Measurements from ENCODE around the gene CCL19. TPM values are rescaled to one million over a fixed set of nuclear protein-coding genes. Genes with fewer than 3 reads are reported as not detected.
A peak's percentile ranks its signal among the peaks of the same experiment; 100 is the strongest.

The CCL19 gene
- total and polyA plus RNA-seq, 2 experiments from 2014 or later, result not detected

- no peak overlapping the region for H3K4me3 ChIP-seq
- H4K20me1 ChIP-seq (replicated peaks; ENCODE audit: insufficient read depth), result no peaks in the 10 kb centered on the region
- H3K27me3 ChIP-seq (ENCODE audit: insufficient read depth), result no peaks in the 10 kb centered on the region
- Mint-ChIP-seq H3K27me3 (ENCODE audit: insufficient read depth, low read depth, poor library complexity) (peaks cover 5% of the 10 kb centered on the region), H3K4me3 (no peak overlapping the region), H3K9me3 (no peaks in the 10 kb centered on the region), H3K27ac (0 out of 2 replicates have a peak overlapping the region, but pooled peaks have one; percentile 10), H3K4me1 (peaks cover 14% of the 10 kb centered on the region), H3K36me3 (ENCODE audit: low read depth) (no peaks in the 10 kb centered on the region)
- H3K36me3 ChIP-seq (ENCODE audit: insufficient read depth), result no peaks in the 10 kb centered on the region
- H3K27ac ChIP-seq (ENCODE audit: low read depth), result no peak overlapping the region
- no peaks in the 10 kb centered on the region for H3F3A ChIP-seq (replicated peaks; ENCODE audit: low read depth)
- no peak for TF ChIP-seq ETS1 (IDR thresholded peaks at IDR 0.05)
- no peak for TF ChIP-seq ZNF114 (CRISPR knock-in tag; IDR thresholded peaks at IDR 0.05)
- TF ChIP-seq STAT1 (IDR thresholded peaks at IDR 0.05; ENCODE audit: unreplicated experiment), result no peak
- no peak for TF ChIP-seq ZNF331 (CRISPR knock-in tag; IDR thresholded peaks at IDR 0.05; ENCODE audit: low read depth)
- TF ChIP-seq EZH2phosphoT487 (IDR thresholded peaks at IDR 0.05; ENCODE audit: unreplicated experiment), result no peak
- no peak for TF ChIP-seq EZH2 (IDR thresholded peaks at IDR 0.05; ENCODE audit: low read depth, unreplicated experiment)
- no peak for TF ChIP-seq JUNB (IDR thresholded peaks at IDR 0.05; ENCODE audit: unreplicated experiment)
- TF ChIP-seq POLR2AphosphoS5 (IDR thresholded peaks at IDR 0.05; ENCODE audit: low read depth), result no peak
- TF ChIP-seq CTCF (conservative IDR thresholded peaks at IDR 0.05; ENCODE audit: low read depth in 2 of 2), result no peak
- TF ChIP-seq CREB1 (CRISPR knock-in tag; IDR thresholded peaks at IDR 0.05; ENCODE audit: low read depth), result no peak
- no peak for TF ChIP-seq NANOG (IDR thresholded peaks at IDR 0.05; ENCODE audit: borderline replicate concordance)
- no peak for TF ChIP-seq REST (IDR thresholded peaks at IDR 0.05; ENCODE audit: unreplicated experiment)
- TF ChIP-seq ZNF462 (CRISPR knock-in tag; IDR thresholded peaks at IDR 0.05), result no peak
- no peaks in the 10 kb centered on the region for H3K9me2 ChIP-seq (ENCODE audit: insufficient read depth)
- ATAC-seq, result no peak
- no peaks in the 10 kb centered on the region for H3K79me2 ChIP-seq (replicated peaks; ENCODE audit: insufficient read depth)
- H3K4me1 ChIP-seq (ENCODE audit: insufficient read depth), result peaks cover 10% of the 10 kb centered on the region
- DNase-seq (ENCODE audit: low spot score), result no peak
- H2AFZ ChIP-seq, result no peak overlapping the region
- H3K4me2 ChIP-seq, result no peak overlapping the region
These were observed 2.0 kb downstream of the CCL19 start for GRCh38 chr9:34689116-34689470.

Measured in GM23338 (cell line).